Measurements from ENCODE around the gene DEDD.

DEDD gene

DNA sequence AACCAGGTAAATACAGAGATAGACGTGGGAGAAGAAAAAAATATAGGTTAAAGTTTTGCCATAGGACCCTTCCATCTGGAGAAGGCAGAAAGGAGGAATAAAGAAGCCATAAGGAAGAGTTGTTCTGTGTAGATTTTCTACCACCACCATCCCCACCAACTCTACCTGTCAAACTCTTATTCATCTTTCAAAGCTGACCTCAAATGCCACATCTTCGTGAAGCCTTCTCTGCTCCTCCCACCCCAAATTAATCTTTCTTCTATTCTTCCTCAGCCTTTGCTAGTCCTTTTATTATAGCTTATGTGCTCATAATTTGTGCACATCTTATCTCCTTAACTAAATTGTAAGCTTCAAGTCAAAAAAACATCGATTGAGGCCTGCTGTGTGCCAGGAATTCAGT, 41.9 kb downstream of the DEDD start:
- no peak for DNase-seq

GRCh38 chr1:161089938-161090337, 42.5 kb downstream of the DEDD start:
- DNase-seq: no peak

DNA sequence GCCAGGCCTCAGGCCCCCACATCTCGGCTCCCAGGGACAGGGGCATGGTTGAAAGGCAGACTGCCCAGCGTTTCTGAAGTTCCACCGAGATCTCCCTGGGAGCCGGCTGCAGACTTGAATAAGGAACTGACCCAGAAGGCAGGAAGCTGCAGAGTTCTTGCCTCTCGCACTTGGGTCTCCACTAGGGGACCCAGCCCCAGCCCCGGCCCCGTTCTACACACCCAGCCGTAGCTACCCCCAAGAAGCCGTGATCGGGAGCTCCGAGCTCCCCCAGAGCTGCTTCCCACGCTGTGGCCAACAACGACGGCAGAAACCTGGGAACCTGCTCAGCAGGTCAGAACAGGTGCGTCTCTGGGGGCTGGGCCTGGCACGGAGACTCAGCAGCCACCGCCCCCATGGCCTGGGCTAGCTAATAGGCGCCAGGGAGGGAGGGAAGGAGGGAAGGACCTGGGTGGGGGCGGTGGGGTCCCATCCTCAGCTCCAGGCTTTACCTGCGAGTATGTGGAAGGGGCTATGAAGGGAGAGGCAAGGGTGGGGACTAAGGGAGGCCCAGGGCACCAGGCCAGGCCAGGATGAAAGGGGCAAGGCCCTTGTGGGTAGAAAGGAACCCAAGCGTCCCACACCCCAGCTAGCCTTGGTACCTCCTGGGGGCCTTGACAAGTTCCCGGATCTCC, 43.1 kb downstream of the DEDD start, which contains the start of gene NECTIN4:
Gene NECTIN4 (minus strand): TSS at position 308 of the 674 bp plus-strand sequence. CDS start 262 bp downstream, at position 46.
- no peak for DNase-seq

GRCh38 chr1:161088587-161089110, 43.8 kb downstream of the DEDD start:
- no peak for DNase-seq

- no peak for DNase-seq
Observed at GRCh38 chr1:161086457-161086856, 46.0 kb downstream of the DEDD start.

DNA sequence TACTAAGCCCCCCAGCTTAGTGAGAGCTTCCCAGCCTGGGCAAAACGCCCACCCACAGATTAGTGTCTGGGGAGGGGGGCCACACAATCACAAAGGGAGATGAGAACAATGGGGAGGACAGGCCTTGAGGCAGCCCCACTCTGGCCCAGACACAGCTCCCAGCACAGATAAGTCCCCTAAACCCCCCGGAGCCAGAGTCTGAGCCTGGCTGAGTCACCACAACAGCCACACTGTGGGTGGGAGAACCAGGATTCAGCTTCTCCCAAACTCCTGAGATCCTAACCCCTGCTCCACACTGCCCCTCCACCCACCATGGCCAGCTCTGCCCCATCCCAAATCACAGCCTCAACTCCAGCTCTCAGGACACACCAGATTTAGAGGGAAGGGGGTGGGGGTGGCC, 47.3 kb downstream of the DEDD start:
- no peak for DNase-seq

- DNase-seq: no peak
Observed at GRCh38 chr1:161084597-161084988, 47.9 kb downstream of the DEDD start.

- DNase-seq: no peak
Observed at GRCh38 chr1:161083748-161084596, 48.5 kb downstream of the DEDD start.

GRCh38 chr1:161082996-161083747, 49.3 kb downstream of the DEDD start:
- no peak for DNase-seq

GRCh38 chr1:161082483-161082882, 50.0 kb downstream of the DEDD start:
- no peak for DNase-seq

- DNase-seq: no peak
Observed at GRCh38 chr1:161081519-161081918, 50.9 kb downstream of the DEDD start.

GRCh38 chr1:161080441-161081405, 51.7 kb downstream of the DEDD start:
- no peak for DNase-seq

DNA sequence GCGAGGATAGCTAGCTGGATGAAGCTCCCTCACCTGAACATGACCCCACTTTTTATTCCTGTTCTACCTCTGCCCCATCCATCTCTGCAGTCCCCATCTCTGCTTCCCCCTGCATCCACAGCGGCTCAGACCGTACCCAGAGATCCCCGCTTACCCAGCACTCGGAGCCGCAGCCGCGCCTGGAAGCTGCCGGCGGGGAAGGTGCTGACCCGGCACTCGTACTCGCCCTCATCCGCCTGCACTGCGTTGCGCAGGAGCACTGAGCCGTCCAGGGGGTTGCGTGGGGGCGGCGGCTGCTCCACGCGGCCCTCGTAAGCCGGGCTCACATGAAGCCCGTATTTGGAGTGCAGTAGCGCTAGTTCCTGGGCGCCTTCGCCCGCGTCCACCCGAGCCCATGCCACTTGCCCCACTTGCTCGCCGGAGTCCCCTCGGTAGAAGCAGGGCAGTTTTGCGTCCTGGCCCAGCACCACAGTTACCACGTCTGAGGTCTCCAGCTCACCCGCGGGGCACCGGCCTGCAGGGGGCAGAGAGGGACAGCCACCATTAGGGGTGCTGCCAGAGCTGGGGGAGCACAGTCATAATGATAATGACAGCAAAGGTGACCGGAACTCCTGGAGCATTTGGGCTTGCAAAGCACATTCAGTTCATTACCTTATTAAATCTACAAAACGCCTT, 52.9 kb downstream of the DEDD start:
- DNase-seq: no peak

DNA sequence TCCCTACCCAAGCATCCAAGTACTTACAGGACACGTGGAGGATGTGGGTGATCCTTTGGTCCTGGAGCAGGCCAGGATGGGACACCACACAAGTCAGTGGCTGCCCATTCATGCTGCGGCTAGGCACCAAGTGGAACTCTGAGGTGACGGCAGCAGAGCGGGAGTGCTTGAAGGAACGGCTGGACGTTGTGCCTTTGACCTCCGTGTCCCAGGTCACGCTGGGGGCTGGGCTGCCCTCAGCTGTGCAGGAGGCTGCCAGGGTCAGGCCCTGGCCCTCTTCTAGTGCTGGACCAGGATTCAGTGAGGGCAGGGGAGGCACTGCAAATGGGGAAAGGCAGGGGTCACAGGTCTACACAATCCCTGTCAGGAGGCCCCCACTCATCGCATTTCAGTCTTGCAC, 55.0 kb downstream of the DEDD start:
- no peak for DNase-seq

- DNase-seq: no peak
Observed at GRCh38 chr1:161076410-161076809, 56.1 kb downstream of the DEDD start.

GRCh38 chr1:161074676-161075368, 57.6 kb downstream of the DEDD start:
- peak; percentile 18 for DNase-seq

DNA sequence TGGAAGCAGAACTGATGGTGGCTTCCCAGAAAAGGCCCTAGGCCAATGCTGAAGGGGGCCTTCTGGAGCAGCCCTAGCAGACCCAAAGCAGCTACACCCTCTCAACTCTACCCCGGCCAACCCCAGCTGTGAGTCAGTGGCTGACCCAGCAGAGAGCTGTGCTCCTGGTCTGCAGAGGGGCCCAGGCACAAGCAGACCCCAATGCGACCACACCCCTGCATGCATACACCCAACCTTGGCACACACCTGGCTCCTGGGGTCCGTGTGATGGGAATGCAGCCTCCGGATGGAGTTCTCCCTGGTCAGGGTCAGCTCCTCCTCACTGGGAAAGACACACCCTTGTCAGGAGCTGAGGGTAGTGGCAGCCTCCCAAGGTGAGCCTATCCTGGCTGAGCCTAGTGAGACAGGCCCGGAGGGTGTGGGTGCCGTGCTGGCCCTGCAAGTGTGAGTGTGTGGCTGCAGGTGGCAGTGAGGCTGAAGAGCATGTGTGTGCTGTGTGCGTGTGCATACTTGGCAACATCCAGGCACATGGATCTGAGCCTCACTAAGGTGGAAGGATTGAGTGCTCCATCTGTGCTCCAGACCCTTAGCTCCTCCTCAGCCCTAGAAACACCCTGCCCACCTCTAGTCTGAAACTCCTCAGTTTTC, 58.9 kb downstream of the DEDD start:
- no peak for DNase-seq

- no peak for DNase-seq
Observed at GRCh38 chr1:161072751-161073449, 59.6 kb downstream of the DEDD start.

- peak; percentile 8 for DNase-seq
Observed at GRCh38 chr1:161071886-161072371, 60.5 kb downstream of the DEDD start.
